HG02970 (cell line): Measurements from ENCODE around the gene FOXB2.
"Not testable (repeated sequence)": the region's sequence is repeated elsewhere in the genome, so short reads cannot be mapped to it uniquely, and the experiment has no call there.

Experiments
- ATAC-seq: cut with Tn5 transposase; IDR thresholded peaks from one replicate; pipeline ENCODE4 v1.9.1; 2021; ENCODE audit warnings: mild to moderate bottlenecking, moderate library complexity, moderate number of reproducible peaks; ENCODE audit not compliant: unreplicated experiment, low FRiP score

FOXB2 gene

DNA sequence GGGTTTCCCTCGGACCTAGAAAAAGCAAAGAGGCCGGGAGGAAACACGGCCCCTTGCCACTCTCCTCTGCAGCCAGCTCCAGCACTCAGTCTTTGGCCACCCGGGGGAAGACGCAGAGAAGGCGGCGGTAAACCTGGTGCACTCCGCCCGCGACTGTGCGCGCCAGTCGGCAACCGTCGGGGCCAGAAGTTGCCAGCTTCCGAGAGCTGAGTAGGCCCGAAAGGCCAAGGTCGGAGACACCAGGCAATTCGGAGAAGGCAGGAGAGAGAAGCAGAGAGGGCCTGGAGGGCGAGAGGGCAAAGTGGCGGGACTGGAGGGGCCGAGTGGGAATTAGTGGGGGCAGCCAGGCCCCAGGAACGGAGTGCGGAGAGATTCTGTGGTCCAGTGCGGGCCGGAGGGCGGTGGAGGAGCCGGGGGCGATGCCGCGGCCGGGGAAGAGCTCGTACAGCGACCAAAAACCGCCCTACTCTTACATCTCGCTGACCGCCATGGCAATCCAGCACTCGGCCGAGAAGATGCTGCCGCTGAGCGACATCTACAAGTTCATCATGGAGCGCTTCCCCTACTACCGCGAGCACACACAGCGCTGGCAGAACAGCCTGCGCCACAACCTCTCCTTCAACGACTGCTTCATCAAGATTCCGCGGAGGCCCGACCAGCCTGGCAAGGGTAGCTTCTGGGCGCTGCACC is at the start of gene FOXB2:
FOXB2 (plus strand) TSS at position 420 of the 690 bp plus-strand sequence; CDS start at position 420, 0 bp downstream.
- ATAC-seq, result no peak

- no peak for ATAC-seq
These were observed 49.7 kb upstream of the FOXB2 start for GRCh38 chr9:76969716-76970115.

DNA sequence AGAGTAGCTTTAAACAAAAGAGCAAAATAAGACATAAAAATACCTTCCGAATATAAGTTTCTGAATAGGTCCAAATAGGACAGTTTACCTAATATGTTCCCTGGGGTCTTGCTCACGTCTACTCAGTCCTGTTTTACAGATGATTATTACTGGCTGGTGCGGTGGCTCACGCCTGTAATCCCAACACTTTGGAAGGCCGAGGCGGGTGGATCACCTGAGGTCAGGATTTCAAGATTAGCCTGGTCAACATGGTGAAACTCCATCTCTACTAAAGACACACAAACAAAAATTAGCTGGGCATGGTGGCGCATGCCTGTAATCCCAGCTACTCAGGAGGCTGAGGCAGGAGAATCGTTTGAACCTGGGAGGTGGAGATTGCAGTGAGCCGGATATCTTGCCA is 40.6 kb upstream of the FOXB2 start:
- ATAC-seq, result not testable (repeated sequence)

DNA sequence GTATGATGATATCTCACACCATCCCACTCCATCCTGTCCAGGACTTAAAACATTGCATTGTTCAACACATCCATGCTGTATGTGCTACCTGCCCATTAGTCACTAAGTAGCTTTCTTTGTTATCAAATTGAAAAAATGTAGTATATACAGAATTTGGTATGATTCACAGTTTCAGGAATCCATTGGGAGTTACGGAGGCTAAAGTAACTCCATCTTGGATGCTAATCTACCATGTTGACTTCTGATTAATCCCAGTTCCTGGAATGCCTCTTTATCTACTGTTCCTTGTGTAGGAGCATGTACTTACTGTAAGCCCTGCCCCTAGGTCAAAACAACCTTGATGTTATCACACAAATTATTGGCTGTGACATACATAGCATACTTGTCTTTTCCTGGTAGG is 38.9 kb upstream of the FOXB2 start:
- ATAC-seq, result no peak

GRCh38 chr9:76984486-76984885 is 35.0 kb upstream of the FOXB2 start:
- no peak for ATAC-seq

GRCh38 chr9:76985581-76985980 is 33.9 kb upstream of the FOXB2 start:
- no peak for ATAC-seq

- ATAC-seq, result no peak
These were observed 31.8 kb upstream of the FOXB2 start for GRCh38 chr9:76987594-76988200.

GRCh38 chr9:76988941-76989340 is 30.5 kb upstream of the FOXB2 start:
- no peak for ATAC-seq

DNA sequence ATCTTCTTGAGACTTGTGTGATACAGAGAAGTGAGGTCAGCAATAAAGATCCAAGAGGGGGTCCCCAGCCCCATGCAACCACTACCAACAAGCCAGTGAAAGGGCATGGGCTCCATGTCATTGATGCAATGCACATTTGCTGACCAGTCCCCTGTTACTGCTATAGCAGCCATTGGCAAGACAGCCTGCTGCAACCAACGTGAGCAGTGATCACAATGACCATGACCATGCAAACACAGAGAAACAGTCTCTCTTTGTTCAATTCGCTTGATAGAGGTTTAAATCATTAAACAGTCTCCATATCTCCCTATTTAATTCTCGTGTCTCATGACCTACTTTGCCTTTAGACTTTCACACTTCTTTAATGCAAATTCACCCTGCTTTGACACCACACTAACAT is 30.0 kb upstream of the FOXB2 start:
- ATAC-seq, result no peak

DNA sequence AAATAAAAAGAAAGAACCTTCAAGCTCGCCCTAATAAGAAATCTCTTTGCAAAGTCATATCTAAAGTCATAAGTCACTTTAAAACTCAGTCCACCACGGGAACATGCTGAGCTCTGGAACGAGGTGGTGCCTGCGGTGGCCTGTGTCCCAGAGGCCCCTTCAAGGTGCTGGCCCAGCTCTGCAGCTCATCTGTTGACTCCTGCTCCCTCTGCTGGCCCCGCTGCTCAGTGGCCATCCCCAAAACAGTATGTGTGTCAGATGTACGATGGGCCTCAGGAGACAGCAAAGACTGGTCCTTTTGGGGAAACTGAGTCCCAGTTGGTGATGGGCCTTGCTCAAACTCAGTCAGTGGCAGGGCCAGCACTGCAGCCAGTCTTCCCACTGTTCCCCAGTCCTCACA is 22.8 kb upstream of the FOXB2 start:
- no peak for ATAC-seq

- ATAC-seq, result no peak
These were observed 20.2 kb upstream of the FOXB2 start for GRCh38 chr9:76999261-76999660.

- ATAC-seq, result no peak
These were observed 19.1 kb upstream of the FOXB2 start for GRCh38 chr9:77000330-77000729.

- no peak for ATAC-seq
These were observed 16.1 kb upstream of the FOXB2 start for GRCh38 chr9:77003366-77003765.

DNA sequence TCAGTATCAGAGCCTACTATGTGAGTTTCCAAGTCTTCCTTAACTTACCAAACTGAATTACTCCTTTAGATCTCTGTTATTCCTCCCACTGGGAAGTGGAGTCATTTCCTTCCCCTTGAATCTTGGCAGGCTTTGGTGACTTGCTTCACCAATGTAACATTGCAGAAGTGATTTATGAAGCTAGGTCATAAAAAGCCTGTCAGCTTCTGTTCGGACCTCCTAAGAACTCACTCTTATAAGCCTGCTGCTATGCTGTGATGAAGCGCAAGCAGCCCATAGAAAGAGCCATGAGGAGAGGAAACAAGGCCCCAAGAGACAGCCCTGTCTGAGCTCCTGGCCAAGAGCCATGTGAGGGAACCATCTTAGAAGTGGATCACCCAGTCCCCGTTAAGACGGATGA is 14.2 kb upstream of the FOXB2 start:
- no peak for ATAC-seq

GRCh38 chr9:77010527-77010926 is 8.9 kb upstream of the FOXB2 start:
- no peak for ATAC-seq

DNA sequence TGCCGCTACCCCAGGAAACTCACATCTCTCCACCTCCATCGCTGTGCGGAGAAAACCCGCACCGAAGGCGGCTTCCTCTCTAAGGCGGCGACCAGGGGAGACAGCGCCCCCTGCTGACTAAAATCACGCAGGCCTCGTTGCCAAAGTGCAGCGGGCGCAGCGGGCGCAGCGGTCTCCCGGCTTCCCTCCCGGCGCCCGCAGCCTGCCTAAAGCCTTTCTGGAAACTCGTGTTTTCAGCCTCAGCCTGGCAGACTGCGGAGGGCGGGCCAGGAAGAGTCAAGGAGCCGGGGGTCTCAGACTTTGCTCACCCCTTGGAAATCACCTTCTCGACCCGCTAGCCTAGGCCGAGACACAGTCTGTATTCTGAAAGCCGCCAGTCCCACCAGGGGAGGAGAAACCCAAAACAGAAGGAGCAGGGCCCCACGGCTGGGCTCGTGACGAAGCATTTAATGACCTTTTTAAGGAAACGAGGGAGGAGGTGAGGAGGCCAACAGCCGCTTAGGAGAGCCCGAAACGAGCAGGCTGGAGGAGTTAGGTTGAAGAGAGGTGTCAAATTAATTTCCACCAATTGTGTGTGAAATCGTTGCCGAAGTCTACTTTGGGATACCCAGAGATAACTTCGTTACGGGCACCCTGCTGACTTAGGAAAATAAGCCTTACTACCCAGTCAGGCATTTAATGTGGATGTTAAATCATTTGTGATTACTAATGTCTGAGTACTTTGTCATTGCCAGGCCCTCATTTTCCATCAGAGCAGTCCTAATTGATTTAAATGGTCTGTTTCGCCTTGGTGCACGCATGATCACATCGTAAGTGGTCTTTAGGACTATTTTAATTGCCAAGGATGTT is 7.3 kb upstream of the FOXB2 start:
- ATAC-seq, result peak; percentile 70

DNA sequence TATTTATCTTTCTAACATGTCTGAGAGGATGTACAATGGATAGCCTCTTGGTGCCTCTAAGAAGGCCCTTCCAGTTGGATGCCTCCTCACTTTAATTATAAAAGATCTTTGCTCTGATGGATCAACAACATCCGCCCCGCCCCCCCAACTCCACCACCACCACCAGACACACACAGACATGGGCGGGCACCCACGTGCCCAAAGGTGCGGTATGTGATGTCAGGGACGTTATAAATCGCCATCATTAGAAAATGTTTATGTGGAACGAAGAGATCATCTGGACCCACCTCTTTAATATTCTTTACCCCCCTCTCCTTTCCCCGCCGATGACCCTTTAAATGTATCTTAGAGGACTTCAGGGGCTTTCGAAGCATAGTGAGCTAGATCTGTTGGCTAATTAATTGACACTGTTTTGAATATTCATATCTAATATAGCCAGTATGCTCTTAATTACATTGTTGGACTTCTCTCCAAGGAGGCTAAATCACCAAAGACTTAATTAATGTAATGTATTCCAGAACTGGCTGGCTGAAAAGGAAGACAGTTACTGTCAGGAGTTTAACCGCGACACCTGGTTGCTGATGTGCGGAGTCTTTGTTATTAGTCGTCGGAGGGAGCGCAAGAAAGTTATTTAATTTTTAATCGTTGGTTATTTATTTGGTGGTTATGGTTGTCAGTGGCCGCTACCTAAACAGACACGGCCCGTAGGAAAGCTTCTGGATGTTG is 6.1 kb upstream of the FOXB2 start:
- ATAC-seq, result no peak

- no peak for ATAC-seq
These were observed 5.4 kb upstream of the FOXB2 start for GRCh38 chr9:77013932-77014596.

DNA sequence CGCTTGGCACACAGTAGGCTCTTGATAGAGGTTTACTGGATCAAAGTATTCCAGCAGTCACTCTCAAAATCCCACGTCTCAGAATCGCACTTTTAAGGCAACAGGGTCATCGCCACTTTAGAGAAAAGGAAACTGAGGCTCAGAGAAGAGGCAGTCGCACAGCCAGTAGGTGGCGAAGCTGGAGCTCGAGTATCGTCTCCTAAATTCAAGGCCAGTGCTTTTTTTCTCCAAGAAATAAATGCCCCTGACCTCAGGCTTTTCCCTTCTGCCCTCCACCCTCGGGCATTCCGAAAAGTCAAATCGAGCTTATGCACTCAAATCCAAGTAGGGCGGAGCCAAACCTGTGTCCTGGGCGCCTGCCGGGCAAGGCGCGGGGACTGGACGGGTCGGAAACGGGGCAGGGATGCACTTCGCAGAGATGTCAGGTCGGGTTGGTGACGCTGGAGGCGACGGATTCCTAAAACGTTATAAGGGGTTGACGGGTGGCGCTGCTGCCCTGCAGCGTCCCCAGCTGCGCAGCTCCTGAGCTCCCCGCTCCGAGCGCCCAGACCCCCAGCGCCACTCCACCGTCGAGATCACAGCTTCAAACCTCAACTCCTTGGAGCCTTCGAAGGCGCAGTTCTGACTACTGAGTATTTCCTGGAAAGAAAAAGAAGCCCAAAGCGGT is 4.7 kb upstream of the FOXB2 start:
- ATAC-seq, result no peak
